ENCODE data around the gene PRTFDC1.

DNA sequence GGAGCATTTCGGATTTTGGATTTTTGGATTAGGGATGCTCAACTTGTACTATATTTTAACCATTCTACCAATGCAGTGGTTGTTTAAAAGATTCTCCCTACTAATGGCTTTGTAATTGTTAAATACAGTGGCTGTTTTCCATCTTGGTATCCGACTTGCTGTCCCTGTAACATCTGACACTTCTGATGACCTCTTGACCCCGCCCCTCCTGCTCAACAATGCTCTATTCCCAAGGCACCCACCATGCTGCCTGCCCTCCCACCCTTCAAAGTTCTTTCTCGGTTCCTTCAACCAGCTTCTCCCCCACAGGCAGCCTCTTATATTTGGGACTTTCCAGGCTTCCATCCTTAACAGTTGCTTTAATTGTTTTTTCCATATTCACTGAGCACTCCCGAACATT, 2.0 kb downstream of the PRTFDC1 start:
- TF ChIP-seq POLR2AphosphoS5 (IDR thresholded peaks at IDR 0.05; ENCODE audit: low read depth, low read length) (no peak), TAF1 (IDR thresholded peaks at IDR 0.05; ENCODE audit: borderline replicate concordance, insufficient read depth, low read length) (no peak)
